GM11168 (cell line): ENCODE results near the gene ADCY7.
"Not testable (repeated sequence)": the region's sequence is repeated elsewhere in the genome, so short reads cannot be mapped to it uniquely, and the experiment has no call there.

Experiments
- in situ Hi-C: fragments of 300-500 bp; cut with MboI; formaldehyde crosslinking; loops from one replicate; pipeline ENCODE4 v1.12.0; 2022; ENCODE audit warnings: low sequenced_read_pairs; ENCODE audit not compliant: unreplicated experiment

ADCY7 gene

DNA sequence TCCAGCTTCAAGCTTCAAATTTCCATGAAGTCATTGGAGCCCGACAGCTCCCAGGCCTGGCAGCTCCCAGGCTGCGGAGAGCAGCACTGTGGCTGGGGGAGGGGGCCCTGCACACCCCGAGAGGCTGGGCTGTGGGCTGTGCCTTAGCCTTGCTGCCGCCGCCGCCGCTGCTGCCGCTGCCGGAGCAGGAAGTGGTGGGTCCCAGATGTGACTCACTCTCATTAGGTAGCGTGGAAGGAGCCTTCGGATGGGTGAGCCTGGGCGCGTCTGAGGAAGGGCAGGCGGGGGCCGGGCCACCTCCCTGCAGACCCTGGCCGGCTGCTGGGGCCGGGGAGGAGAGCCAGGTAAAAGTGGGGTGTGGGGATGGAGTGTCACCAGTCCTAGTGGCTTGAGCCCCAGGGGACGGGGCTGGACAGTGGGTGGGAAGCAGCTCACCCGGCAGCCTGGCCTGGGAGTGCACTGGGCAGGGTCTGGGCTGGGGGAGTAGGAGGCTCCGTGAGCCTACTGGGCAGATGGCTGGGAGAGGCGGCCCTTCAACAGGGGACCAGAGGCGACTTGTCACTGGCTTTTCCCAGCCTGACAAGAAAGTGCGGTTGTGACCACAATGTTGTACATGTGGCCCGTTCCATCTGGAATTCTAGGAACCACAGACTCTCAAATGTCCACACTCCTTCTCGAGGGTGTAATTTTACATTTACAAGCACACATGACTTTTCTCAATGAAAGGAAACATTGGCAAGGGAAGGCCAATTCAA, at the start of gene ADCY7:
ADCY7 (plus strand) TSS at position 215 of the 755 bp plus-strand sequence. CDS start 21,629 bp downstream, outside the sequence.
- in situ Hi-C loops = no loop called here

DNA sequence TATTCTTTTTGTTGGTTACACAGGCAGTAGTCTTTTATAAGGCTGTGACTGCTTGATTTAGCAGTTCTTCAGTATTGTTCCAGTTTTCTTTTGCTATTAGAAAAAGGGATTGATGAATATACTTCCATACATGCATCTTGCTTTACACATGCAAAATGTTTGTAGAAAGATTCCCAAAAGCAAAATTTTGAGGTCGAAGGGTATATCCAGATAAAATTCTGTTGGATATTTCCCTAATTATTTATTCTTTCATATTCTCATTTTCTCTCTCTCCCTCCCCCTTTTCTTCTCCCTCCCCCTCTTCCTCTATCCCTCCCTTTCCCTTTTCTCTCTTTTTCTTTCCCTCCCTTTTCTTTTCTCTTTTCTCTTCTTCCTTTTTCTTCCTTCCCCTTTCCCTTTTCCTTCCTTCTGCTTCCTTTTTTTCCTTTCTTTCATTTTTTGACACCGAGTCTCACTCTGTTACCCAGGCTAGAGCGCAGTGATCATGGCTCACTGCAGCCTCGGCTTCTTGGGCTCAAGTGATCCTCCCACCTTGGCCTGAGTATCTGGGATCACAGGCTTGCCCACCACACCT, 46.9 kb upstream of the ADCY7 start:
- in situ Hi-C loops = no loop called here

DNA sequence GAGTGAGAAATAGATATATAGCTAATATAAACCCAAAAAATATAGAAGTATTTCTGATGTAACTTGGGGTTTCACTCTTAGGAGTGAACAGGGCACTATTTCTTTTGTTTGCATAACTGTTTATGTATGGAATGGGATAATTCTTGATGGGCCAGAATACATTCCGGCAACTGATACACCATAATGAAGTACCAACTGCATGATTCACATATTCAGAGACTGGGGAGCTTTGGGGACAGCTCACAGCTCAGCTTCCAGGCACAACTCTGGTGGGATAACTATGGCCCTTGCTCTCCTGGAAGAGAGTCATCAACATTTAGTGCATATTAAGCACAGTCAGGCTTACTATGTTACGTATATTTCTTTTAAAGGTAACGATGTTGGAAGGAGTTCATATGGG, 42.1 kb upstream of the ADCY7 start:
- in situ Hi-C loops = no loop called here

DNA sequence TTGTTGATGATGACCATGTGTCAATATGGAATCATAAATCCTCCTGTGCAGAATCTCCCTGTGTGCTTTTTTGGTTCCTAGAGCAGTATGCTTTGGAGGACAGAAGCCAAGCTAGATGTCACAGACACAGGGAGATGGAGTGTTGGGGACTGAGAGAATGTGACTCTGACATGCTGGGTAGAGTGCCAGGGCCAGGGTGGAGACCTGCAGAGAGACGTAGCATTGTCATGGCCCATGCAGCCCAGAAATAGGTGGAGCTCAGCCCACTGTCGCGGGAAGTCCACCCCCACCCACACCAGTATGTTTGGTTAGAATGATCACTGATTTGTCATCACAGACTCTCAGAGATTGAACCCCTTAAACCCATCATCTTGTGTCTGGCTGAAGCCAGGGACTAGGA, 39.2 kb upstream of the ADCY7 start:
- in situ Hi-C loops = no loop called here

DNA sequence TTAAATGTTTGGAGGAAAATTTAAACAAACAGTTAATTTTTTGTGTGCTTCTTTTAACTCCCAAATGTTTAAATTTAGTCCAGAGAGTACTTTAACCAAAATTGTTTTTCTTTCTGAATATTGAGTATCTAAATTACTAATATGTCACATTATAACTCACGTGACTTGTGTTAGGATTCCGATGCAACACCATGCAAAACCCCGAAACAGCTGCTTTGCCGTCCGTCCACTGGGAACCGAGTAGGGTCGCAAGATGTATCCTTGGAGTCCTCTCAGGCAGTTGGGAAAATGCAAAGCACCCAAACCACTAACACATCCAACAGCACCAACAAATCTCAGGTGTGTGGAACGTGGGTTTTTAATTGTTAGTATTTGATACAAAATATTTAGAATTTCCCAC, 38.7 kb upstream of the ADCY7 start:
- in situ Hi-C loops = no loop called here

DNA sequence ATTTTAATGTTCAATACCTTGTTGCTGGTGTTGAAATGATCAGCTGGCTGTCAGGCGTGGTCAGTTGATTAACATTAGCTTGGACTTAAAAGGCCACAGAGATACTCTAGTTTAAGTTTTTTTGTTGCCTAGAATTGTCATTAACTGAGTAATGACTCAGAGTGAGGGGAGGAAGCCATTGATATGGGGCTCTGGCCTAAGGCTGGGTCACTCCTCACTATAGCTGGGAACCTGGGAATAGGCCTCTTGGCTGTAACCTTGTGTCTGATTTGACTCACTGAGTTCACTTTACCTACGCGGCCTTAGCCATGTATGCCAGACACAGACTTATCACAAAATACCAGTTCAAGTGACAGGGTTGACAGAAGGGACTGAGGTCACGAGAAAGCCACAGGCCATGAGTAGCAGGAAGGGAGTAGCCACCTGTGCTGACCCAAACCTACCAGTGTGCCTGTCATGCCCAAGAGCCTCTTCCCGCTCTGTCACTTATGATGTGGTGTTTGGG, 37.9 kb upstream of the ADCY7 start:
- in situ Hi-C loops = no loop called here

DNA sequence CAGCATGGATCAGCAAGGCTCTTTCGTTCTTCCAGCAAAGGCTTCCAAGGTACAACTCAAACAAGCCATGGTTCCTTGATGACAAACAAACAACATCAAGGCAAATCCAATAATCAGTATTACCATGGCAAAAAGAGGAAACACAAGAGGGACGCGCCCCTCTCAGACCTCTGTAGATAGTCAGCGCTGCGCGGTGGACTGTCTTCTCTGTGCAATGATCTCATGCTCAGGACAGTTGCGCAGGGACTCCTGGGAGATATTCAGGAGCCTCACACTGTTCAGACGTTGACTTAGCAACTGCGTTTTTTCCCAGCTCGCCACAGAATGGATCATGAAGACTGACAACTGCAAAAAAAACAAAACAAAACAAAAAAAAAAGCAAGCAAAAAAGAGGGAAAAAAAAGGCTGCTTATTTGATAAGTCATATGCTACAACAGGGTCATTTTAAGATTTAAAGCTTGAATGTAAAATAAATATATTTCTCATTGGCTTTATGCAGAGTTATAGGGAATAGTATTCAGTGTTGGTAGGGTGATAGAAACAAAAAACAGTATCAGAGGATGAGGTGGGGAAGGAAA, 37.1 kb upstream of the ADCY7 start:
- in situ Hi-C loops = no loop called here

DNA sequence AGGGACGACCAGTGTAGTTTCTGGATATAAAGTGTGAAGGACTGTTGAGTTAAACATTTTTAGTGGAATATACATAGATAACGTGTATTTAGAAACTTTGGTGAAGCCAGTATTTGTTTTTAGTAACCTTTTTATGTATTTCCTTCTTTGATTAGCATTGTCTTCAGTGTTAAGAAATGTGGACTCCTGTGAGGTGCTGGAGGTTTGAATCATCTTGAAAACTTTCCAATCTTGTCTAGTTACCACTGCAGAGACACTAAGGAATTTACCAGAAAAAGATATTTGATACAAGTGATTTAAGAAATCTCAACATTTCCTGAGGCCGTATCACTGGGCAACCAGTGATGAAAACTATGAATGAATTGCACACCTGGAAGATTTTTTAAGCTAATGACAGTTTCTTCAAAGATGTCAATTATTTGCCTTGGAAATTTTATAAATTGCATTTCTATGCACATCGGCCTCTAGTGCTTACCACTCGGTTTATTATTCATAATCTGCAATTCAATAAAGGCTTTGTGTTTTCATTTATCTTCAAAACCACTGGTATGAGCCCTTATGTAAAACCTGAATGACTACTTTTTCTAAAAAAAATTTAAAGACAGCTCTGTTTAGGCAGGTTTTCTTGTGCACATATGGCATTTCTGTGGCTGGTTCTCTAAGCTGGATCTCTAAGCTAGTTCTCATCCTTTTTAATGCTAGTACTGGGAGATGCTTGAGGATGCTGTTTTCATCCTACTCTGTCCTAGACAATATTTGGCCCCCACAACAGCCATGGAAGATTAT, 31.4 kb upstream of the ADCY7 start:
- in situ Hi-C loops = loop anchor here (10.0 kb wide), 1 partner anchor 120 kb away; no protein-coding TSS in a partner anchor

DNA sequence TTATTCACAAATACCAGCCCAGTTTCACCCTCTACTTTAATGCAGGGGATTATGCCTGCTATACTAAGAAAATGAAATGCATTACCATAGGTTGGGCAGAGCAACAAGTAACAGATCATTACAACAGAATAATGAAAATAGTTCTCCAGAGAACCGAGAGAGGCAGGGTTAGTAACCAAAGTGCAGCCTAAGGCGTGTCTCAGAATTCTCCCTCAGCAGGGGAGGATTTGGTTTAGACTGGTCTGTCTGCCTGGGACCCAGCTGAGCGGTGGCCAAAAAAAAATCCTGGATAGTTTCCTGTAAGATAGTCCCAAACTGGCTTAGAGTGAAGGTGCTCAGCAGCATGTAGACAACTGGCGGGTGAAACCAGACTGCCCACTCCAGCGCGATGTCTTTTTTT, 30.8 kb upstream of the ADCY7 start:
- in situ Hi-C loops = loop anchor here (10.0 kb wide), 1 partner anchor 119 kb away; no protein-coding TSS in a partner anchor

DNA sequence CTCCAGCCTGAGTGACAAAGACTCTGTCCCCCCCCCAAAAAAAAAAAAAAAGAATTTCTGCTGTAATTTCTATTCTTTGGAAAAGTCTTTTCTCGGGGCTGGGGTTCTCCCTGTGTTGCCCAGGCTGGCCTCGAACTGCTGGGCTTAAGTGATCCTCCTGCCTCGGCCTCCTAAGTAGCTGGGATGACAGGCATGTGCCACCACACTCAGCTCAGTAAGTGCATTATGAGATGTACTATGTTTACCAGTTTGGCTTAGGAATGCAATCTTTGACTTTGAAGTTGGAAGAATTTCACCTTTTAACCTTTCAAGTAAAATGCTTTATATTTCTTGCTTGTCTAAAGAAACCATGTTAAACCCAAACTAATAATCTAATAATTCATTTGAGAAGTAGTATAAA, 28.0 kb upstream of the ADCY7 start:
- in situ Hi-C loops = loop anchor here (10.0 kb wide), 1 partner anchor 116 kb away; no protein-coding TSS in a partner anchor

DNA sequence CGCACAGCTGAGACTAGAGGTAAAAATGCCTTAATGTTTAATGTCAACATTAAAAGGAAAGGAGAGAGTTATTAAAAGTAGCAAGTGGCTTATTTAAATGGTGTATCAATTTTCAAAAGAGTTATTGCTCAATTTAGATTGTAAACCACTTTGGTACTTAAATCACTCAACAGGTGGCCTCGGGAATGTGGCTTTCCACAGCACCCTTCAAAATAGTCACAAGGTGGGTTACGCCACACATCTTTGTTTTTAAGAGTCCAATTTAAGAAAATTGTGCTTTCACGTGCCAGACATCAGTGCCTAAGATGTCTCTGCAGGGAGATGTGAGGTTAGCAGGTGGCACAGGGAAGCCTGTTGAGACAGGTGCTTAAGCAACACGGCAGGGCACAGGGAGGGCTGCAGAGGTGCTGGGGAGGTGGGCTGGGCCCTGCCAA, 27.5 kb upstream of the ADCY7 start:
- in situ Hi-C loops = loop anchor here (10.0 kb wide), 1 partner anchor 116 kb away; no protein-coding TSS in a partner anchor

DNA sequence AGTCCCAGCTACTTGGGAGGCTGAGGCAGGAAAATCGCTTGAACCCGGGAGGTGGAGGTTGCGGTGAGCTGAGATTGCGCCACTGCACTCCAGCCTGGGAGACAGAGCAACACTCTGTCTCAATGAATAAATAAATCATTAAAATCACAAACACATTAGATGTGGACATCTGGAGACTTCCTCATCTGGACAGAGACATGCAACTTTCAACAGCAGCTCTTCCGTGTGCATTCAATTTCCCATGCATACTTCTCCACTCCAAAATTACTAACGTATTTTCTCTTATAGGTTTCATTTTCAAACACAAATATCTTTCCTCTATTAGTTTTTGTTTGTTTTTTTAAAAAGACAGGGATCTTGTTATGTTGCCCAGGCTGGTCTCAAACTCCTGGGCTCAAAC, 23.3 kb upstream of the ADCY7 start:
- in situ Hi-C loops = not testable (repeated sequence)

DNA sequence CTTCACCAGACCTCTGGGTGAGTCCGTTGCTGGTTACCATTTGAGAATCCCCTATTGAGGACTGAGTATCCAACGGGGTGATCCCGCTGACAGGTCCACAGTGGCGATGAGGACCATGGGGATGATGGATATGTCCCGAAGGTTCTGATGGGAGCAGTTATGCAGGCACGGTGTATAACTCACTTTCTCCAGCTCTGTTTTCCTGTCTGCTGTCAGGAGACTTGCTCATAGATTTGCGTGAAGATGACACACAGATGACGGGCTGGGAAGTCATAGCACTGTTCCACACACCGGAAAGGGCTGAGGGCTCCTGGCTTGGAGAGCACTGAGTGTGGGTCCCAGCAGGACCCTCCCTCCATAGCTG, 22.2 kb upstream of the ADCY7 start:
- in situ Hi-C loops = no loop called here

DNA sequence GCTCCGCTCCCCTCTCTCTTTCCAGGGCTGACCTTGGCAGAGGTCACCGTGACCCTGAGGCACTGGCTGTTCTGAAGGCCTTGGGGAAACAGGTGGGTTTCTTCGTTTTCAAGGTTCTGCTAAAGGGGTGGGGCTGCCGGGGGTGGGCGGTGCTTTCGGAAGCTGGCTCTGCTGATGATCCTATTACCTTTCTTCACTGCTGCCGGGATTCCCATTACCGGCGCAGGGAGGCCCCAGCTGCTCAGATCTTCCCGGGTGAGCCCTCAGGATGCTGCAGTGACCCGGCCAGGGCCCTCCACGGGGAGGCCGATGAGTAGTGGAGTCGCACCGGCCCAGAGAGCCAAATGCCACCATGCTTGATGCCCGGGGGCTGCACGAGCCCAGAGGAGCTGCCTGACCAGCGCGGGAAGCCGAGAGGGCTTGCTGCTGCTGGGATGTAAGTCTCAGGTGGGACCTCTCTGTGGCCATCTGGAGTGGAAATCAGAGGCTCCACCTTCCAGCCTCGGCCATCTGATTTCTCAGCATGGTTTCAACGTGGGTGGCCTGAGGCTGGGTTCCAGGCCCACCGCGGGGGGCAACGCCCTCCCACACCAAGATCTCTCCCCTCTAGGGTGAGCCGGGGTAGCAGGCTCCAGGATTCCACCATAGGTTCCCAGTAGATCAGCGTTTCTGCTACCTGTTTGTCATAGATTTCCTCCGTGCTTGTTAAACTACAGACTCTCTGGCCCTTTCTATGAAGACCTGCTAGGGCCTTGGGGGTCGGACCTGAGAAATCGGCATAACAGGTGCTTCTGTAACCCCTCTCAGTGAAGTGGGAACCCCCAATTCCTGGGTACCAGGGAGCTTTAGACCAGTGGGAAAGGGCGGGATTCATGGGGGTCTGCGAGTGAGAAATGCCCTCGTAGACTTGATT, 21.6 kb upstream of the ADCY7 start:
- in situ Hi-C loops = no loop called here

DNA sequence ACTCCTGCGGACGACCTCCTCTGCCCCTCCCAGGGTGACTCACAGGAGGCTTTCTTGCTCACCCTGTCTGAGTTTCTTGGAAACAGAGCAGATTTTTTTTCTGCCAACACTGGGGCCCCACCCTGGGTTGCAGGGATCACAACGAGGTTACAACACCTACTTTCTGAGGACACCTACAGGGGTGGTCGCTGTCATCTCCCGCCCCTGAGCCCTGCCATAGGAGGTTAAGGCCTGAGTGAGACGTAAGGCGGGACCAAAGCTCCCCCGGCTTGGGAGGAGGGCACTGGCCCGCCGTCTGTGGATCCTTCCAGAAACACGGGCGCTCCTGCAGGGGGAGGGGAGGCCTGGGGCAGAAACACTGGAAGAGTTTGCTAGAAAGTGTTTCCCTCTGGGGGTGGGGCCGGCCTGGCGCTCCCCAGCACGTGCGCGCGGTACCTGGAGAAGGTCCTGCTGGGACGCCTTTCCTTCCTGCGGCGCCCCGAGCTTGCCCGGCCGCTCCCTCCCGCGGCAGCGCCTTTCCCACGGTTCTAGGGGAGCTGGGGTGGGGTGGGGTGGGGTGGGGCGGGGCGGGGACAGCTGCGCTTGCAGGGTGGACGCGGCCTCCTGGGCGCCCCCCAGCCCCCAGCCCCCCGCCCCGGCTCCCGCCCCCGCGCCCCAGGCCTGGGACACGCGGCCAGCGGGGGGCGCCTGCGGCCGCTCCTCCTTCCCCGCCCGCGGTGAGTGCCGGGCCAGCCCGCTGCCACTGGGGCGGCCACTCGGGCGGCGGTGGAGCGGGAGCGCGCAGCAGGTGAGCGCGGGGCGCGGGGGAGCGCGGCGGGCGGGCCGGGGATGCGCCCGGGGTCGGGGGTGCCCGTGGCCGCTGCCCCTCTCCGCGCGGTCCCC, 20.7 kb upstream of the ADCY7 start:
- in situ Hi-C loops = no loop called here

DNA sequence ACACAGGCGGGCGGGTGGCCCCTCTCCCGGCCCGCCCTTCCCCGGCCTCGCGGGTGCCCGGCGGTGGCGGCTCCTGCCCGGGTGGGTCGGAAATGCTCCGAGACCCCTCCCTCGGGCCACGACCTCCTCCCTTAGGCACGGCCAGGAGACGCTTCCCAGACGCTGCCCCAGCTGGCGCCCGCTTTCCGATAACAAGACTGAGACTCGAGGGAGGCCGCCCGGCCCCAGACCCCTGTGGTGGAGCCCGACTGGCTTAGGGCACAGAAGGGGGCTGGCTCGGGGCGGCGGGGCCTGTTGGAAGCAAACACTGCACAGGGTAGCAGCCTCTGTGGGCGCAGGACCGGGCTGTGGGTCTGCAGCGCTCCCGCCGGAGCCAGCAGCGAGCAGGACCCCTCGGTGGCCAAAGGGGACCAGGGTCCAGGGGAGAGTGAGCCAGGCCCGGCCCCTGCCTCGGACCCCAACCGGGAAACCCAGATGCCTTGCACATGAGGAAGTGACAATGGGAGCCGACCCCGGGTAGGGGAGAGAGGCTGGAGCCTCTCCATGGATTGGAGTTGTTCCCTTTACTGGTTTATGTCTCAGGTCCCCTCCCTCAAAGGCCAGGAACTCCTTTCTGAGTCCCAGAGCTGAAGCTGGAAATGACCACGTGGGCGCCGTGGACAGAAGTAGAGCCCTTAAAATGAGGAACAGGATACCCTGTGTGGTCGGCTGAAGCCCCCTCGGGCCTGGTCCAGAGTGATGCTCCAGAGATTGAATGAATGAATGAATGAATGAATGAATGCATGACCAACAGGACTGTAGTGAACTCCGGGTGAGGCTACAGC, 19.8 kb upstream of the ADCY7 start:
- in situ Hi-C loops = no loop called here

DNA sequence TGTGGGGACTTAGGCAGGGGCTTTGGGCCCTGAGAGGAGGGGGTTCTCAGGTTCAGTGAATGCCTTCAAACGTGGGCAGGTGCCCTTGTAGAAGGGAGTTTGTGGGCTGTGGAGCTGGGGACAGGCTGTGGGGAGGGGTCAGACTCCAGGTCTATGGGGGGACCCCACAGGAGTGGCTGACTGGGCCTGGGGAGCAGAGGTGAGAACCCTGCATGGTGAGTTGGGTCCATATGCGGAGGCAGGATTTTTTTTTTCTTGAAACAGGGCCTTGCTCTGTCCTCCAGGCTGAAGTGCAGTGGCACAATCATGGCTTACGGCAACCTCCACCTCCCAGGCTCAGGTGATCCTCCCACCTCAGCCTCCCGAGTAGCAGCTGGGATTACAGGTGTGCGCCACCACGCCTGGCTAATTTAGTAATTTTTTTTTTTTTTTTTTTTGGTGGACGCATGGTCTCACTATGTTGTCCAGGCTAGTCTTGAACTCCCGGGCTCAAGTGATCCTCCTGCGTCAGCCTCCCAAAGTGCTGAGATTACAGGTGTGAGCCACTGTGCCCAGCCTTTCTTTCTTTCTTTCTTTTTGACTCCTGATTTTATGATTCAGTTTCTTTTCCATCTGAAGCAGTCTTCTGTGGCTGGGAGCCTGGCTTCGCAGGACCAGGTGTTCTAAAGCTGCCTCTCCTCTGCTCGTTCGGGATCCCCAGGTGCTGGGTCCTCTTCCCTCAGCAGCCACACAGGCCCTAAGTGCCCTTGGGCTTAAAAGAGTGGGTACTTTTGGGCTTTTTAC, 19.0 kb upstream of the ADCY7 start:
- in situ Hi-C loops = no loop called here
